Testis (tissue), 2 donors: Measurements from ENCODE around the gene RAMP1.

Source experiments
- POLR2A ChIP-seq: fragments of 450-650 bp; IDR thresholded peaks from one replicate; pipeline ENCODE4 v1.6.1; 2017; ENCODE audit warnings: antibody characterized with exemption, mild to moderate bottlenecking, moderate library complexity
- TF ChIP-seq, protein P1 (sequence below), 3 experiments: fragments of 450-650 bp in 2 of 3; fragments of 200-600 bp in 1 of 3; sonication (generic) in 1 of 3; IDR thresholded peaks; one replicate each; pipeline ENCODE4 v1.5.1; 2016 to 2019; ENCODE audit warnings: antibody characterized with exemption in 3 of 3, mild to moderate bottlenecking in 2 of 3, moderate library complexity in 1 of 3

DNA sequence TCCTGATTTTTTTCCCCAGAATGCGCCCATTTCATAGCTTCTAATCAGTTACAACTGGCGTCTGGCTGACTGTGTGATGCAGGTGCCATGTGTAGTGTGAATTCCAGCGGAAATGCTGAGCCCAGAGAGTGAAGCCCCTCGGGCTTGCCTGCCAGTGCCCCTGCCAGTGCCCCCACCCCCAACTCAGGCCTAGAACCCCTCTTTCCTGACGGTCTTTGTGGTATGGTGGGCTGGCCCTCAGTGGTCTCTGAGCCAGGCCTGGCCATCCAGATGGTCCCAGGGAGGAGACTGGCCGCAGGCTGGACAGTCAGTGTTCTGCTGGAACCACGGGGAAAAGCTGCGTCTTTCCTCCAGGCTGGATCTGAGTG, 3.1 kb downstream of the RAMP1 start:
- TF ChIP-seq, protein P1, sequence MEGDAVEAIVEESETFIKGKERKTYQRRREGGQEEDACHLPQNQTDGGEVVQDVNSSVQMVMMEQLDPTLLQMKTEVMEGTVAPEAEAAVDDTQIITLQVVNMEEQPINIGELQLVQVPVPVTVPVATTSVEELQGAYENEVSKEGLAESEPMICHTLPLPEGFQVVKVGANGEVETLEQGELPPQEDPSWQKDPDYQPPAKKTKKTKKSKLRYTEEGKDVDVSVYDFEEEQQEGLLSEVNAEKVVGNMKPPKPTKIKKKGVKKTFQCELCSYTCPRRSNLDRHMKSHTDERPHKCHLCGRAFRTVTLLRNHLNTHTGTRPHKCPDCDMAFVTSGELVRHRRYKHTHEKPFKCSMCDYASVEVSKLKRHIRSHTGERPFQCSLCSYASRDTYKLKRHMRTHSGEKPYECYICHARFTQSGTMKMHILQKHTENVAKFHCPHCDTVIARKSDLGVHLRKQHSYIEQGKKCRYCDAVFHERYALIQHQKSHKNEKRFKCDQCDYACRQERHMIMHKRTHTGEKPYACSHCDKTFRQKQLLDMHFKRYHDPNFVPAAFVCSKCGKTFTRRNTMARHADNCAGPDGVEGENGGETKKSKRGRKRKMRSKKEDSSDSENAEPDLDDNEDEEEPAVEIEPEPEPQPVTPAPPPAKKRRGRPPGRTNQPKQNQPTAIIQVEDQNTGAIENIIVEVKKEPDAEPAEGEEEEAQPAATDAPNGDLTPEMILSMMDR (IDR thresholded peaks at IDR 0.05) = no peak
- no peak for TF ChIP-seq POLR2A
